Epithelial cell of proximal tubule (primary cell): ENCODE measurements around the gene ANKDD1B. TPM values are rescaled to one million over a fixed set of nuclear protein-coding genes. Genes with fewer than 3 reads are reported as not detected.
A peak's percentile ranks its signal among the peaks of the same experiment; 100 is the strongest.

Experiments used
- DNase-seq: peaks from one replicate; pipeline ENCODE4 v3.0.0-alpha.2; 2011; ENCODE audit warnings: low read depth
- H3K4me3 ChIP-seq: 2 replicates; pipeline ENCODE4 v1.5.1; 2011; ENCODE audit warnings: low read depth, mild to moderate bottlenecking, low read length
- CTCF ChIP-seq: conservative IDR thresholded peaks from 2 replicates; pipeline ENCODE4 v1.5.1; 2012; ENCODE audit warnings: low read depth, mild to moderate bottlenecking, low read length
- total RNA-seq: library from RNA; depleted of rRNA; stranded (reverse); fragments of >200 nt; gene quantifications from 2 replicates; pipeline ENCODE4 v1.2.3, GENCODE V29; 2015

ANKDD1B gene
- total RNA-seq, 1 donor from 2014 or later = 1.3 TPM

- DNase-seq = no peak
- TF ChIP-seq CTCF = no peak
- no peak overlapping the region for H3K4me3 ChIP-seq
Measured at GRCh38 chr5:75627801-75628200, 16.5 kb downstream of the ANKDD1B start.

DNA sequence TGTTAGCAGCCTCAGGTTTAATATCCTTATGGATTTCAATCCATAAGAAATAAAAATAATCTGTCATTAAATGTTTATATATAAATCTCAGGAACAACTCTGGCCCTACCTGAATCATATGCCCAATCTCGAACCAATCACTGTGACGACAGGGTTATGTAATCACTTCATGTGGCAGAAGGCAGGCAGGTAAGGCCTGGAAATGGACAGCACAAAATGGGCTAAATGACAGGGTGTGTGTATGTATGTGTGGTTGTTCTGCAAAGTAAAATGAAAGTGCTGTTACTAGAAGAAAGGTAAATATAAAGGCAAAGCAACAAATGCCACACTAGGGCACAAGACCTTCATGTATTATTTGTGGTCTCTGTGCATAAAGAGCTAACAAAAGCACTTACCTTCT, 19.6 kb downstream of the ANKDD1B start:
- TF ChIP-seq CTCF = no peak
- DNase-seq = no peak
- no peak overlapping the region for H3K4me3 ChIP-seq

GRCh38 chr5:75632321-75632720, 21.1 kb downstream of the ANKDD1B start:
- TF ChIP-seq CTCF = no peak
- no peak overlapping the region for H3K4me3 ChIP-seq
- no peak for DNase-seq

DNA sequence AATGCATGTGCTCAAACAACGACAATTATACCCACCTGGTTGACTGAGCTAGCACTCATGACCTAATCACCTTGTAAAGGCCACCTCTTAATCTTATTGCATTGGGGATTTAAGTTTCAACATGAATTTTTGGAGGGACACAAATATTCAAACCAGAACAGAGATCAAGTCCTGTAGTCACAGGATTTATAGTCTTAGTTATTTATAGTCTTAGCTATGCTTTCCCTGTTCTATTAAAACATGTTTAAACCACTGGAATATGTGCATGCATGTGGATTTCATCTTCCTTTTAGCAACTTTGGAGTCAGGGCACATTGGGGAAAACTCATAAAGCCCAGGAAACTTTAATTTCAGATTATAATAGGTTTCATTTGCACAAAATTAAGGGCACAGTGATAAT, 26.7 kb downstream of the ANKDD1B start:
- no peak for DNase-seq
- TF ChIP-seq CTCF = no peak
- no peak overlapping the region for H3K4me3 ChIP-seq

- no peak for DNase-seq
- no peak for TF ChIP-seq CTCF
- no peak overlapping the region for H3K4me3 ChIP-seq
Measured at GRCh38 chr5:75639535-75640311, 28.5 kb downstream of the ANKDD1B start.

DNA sequence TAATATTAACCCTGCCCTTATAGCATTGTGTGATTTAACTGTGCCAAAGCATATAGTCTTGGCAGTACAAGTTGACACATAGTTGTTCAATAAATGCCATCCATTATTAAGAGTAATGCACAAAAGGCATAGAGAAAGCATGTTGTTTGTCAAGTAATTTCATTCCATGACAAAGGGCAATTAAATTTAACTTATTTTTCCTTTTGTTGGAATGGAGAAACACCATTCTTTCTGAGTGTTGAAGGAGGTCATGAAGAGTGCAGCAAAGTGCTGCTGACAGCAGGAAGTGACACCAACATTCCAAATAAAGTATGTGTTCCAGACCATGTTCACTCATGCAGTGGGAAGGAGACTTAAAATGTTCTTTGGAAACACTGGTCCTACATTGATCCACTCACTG, 29.1 kb downstream of the ANKDD1B start:
- no peak for TF ChIP-seq CTCF
- H3K4me3 ChIP-seq = no peak overlapping the region
- peak; percentile 70 for DNase-seq

GRCh38 chr5:75640826-75641225, 29.6 kb downstream of the ANKDD1B start:
- DNase-seq = no peak
- no peak overlapping the region for H3K4me3 ChIP-seq
- no peak for TF ChIP-seq CTCF
